HUDEP-2 (cell line): ENCODE results near the gene PRPS2.
A peak's percentile ranks its signal among the peaks of the same experiment; 100 is the strongest.

Experiments
- DNase-seq, 76 experiments: peaks; one replicate each; lab custom pipeline; 2025; ENCODE audit not compliant: unreplicated experiment in 76 of 76; lab: John Stamatoyannopoulos, UW

The PRPS2 gene

DNA sequence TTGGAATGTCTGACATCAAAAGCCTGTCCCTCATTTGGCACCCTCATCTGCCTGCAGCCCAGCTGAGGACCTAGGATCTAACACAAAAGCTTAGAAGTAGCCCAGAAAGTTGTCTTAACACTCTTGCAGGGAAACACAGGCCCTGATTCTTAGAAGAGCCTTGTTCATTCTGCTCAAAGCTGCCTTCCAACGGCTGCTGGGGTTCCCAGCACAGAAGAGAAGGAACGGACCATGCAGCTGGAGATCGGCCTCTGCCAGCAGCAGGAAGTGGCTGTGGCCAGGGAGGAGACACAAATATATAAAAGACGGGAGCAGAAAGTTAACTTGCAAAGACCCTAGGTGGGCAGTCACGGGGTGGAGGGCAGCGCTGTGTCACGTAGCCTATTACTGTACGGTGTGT is 20.4 kb downstream of the PRPS2 start:
- no peak for DNase-seq

DNA sequence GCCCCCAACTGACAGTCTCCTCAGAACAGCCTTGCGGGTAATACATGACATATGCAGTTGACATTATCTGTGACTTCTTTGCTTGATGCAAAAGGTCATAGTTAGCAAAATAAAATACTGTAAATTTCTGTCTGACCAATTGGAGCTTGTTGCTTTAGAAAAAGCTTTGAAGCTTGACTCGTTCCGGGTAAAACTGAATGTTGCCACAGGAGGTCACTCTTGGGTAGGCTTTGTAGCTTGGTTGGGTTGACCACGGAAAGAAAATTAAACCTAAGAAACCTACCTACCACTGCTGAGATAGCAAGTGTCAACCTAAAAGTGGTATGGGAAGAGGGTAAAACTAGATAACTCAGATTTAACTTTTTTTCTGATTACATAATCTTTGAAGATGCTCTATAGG is 23.2 kb downstream of the PRPS2 start:
- peak in 7 of 76 experiments; percentile 0 to 3 (median 1) for DNase-seq

DNA sequence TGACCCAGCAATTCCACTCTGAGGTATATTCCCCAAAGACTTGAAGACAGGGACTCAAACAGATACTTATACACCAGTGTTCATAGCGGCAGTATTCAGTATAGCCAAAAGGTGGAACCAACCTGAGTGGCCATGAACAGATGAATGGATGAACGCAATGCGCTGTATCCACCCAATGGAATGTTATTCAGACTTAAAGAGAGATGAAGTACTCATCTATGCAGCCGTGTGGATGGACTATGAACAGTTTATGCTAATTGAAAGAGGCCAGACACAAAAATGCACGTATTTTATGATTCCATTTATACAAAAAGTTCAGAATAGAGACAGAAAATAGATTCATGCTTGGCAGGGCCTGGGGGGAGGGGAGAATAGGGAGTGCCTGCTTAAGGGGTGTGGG is 26.3 kb downstream of the PRPS2 start:
- DNase-seq, result no peak

DNA sequence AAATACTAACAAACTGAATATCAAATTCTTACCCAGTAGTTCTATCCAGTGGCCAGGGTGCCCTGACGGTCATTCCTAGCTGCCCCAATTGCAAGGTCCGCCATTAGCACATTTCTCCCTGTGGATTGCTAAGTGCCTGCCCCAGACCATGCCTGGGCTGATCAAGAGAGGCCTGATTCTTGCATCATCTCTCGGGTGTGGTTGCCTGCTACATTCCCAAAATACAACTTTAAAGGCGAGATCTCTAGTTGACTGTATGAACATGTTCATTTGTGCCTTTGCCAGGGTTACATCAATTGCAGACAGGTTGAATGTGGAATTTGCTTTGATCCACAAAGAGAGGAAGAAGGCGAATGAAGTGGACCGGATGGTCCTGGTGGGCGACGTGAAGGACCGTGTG is 28.0 kb downstream of the PRPS2 start:
- no peak for DNase-seq

DNA sequence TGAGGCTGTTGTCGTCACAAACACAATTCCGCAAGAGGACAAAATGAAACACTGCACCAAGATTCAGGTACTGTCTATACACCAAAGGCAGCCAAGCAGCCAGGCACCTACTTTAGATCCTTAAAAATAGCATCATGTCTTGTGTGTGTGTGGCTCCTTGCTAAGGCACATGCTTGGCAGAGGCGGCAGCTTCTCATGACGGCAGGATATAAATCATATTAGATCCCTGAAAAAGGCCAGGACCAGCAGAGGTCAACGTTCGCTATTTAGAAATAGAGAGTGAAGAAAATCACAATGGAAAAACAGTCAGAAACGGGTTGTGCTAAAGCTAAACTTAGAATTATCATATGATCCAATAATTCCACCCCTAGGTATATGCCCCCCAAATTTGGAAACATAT is 29.5 kb downstream of the PRPS2 start:
- DNase-seq, result no peak

DNA sequence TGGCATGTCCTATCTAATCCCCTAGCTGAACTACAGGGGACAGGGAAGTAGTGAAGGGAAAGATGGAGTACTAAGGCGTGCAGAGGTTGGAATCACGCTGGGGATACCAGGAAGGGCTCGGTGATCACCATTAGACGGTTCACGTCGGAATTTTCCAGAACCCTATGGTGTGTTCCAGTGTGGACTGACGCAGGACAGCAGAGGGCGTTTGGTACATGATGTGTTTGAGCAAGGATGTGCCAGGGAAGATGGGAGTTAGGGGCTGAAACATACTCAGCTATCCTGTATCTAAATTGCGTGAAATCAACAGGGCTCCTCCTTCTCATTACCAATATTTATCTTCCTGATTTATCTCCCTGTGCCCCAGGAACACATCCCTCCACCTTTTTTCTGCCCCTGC is 33.7 kb downstream of the PRPS2 start:
- no peak for DNase-seq

DNA sequence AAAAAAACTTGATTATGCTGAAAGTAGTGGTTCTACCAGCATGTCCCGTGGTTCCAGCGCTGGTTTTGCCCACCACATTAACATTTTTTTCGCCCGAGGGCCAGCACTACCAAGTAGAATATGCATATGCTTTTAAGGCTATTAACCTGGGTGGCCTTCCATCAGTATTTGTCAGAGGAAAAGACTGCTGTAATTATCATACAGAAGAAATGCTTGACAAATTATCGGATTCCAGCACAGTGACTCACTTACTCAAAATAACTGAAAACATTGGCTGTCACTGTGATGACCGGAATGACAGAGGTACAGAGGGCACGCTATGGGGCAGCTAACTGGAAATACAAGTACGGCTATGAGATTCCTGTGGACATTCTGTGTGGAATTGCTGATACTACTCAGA is 34.6 kb downstream of the PRPS2 start:
- no peak for DNase-seq

DNA sequence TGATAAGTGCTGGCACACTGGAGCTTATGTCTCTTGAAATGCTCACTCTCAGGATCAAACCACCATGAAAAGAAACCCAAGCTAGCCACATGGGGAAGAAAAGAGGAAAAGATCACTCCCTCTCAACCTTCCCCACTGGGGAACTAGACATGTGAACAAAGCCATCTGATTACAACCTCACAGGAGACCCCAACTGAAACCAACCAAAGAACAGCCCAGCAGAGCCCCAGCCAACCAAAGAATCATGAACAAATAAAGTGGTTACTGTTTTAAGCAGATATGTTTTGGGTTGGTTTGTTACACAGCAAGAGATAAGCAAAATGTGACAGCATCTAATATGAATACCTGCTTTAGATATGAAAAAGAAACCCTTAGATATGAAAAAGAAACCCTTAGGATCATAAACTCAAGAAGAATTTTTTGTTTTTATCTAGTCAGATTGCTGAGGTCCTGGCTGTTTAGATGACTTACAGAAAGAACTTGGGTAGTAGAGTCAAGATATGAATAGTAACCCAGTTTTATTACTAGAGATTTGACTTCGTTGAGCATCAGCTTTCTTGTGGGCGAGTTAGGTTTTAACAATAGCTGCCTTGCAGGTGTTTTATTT is 52.0 kb downstream of the PRPS2 start:
- DNase-seq, result no peak

DNA sequence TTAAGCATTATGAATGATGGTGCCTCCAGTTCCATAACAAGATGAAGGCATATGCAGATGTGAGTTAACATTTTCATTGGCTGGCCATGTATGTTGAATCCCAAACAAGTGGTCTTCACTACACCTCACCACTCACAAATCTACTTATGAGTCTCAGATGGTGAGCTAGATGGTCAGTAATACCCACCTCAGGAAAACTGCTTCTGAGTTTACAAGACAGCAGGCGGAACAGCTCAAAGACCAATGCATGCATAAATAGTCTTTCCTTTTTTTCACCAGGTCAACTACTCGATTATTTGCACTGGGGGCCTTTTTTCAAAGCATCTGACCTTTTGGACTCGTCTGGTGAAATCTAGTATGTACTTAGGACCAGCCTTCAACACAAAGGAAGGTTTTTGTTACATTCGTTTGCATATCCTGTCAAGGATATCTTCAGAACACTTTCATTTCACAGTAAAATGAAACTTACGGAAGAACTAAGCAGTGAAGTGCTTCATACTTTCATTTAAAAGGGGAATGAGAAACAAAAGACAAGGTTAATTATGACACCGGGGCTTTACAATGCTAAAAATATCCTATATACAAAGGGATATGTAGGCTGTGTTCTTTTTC is 52.6 kb downstream of the PRPS2 start:
- DNase-seq, result no peak

DNA sequence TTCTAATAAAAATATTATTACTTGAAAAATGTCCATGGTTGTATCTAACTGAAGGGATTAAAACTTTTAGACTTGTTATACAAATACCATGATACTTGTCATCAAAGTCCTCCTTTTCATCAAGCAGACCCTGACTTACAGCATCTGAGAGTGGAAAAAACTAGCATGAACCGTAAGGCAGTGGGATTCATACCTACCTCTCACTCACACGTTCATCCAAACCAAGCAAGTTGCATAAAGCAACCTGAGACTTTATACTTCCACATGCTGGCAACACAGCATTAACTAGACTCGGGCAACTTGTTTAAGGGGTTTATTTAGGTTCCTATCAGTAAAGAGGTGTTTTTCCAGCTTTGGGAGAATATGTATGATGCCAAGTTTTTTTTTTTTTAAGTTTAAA is 53.1 kb downstream of the PRPS2 start:
- no peak for DNase-seq

DNA sequence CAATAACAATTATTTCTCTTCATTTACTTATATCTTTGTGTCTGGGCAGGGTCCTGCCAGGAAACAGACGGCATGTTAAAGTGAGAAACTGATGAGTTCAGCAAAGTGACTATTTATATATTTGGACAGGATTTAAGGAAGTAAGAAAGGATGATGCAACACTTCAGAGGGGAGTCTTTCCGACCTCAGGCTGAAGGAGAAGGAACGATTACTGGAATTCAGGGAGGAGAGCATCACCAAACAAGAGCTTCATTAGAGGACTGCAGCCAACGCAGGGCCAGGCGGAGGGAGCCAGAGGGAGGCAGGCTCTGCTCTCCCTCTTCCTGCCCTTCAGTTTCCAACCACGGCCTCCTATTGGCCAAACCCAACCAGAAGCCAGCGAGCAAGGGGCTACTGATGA is 74.1 kb downstream of the PRPS2 start:
- DNase-seq, result no peak

DNA sequence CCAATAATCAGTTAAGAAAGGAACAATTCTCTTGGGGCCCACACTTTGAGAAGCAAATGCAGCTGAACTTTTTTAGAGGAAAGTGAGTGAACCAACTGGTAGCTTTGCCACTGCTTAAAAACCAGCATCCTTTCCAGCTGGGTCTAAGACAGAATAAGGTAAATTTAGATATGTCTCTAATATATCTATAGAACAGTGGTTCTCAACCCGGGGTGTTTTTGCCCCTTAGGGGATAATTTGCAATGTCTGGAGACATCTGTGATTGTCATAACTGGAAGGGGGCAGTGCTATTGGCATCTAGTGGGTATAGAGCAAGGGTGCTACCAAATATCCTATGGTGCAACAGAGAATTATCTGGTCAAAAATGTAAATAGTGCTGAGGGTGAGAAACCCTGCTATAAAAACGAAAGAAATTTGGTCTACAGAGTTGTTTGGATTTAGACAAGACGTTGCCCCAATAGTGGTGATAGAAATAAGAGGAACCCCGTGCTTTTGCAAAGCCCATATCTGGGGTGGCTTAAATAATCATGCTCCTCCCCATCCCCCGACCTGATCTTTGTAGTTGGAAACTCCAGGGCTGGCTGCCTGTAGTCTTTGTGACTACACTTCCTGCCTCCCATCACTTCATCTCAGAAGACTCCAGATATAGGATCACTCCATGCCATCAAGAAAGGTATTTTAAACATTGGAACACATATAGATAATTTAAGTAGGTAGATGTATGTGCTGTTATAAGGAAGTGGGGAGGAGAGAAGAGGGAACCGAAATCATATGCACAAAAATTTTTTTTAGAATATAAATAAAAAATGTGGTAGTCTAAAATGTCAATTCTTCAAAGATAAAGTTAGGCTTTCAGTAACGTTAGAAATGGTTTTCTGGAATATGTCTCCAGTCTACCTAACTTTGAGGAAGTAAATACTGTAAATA is 75.5 kb downstream of the PRPS2 start, which contains the start of gene TLR7:
TLR7 (plus strand) TSS at position 622 of the 927 bp plus-strand sequence. CDS start 507 bp downstream, outside the sequence.
- no peak for DNase-seq

DNA sequence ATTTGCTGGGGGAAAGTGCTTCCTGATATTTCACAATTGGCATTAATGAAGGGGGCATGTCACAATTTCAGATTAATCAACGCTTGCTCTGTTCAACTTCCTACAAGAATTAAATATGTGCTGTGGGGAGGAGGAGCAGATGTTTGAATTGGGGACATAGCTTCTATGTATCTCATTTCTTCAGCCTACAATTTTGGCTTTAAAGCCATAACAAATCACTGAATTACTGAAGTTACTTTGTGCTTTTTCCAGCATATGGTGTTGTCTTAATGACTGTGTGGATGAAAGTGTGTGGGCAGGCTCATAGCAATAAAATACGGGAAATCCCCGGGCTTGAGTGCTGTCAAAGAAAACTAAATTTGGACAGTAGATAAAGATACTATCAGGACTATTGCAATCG is 76.5 kb downstream of the PRPS2 start:
- DNase-seq, result no peak

DNA sequence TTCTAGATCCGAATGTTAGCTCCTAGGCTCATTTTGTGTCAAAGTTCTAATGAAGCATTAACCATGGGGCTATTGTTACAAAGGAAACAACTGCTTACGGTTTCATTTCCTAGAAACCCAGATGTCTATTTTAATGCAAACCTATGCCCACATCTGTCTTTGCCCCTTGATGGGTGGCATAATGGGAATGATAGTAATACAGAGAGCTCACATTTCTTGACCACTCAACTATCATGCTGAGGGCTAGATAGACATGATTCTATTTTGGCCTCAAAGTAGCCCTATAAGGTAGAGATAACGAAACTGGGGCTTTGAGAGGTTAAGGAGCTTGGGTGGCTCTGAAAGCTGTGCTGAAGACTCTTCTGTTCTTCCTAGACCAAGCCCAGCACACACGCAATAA is 77.5 kb downstream of the PRPS2 start:
- DNase-seq, result no peak

DNA sequence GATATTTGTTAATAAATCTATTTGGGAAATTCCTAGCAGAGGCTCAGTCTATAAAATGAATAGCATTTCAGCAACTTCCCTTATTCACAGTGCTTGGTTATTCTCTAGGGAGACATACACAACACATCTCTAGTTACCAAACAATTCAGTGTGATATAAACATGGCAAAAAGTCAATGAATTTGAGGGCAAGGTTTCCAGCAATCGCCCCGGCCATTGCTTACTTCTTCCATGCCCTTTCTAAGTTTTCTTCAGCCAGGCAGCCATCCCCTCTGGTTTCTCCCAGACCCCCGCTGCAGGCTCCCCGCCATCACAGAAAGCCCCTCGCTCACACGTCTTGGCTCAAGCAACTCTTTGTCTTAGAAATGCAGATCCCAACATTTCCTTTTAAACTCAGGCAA is 80.0 kb downstream of the PRPS2 start:
- DNase-seq, result no peak

DNA sequence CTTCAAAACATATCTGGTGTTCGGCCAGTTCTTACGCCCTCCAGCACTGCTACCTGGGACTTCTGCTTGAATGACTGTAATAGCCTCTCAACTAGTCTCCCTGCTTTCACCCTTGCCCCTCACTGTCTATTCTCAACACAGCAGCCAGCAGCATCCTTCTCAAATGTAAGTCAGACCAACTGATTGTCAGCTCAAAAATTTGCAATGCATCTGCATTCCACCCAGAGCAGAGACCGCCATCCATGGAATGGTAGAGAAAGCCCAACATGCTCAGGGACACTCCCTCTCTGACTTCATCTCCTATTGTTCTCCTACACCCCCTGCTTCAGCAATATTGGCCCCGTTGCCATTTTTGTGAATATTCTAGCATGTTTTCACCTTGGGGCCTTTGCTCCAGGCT is 81.5 kb downstream of the PRPS2 start:
- DNase-seq, result no peak
